Fibroblast of villous mesenchyme (primary cell): ENCODE results near the gene POLR2I. TPM values are rescaled to one million over a fixed set of nuclear protein-coding genes. Genes with fewer than 3 reads are reported as not detected.

Source experiments
- DNase-seq: peaks from one replicate; pipeline ENCODE4 v3.0.0-alpha.2; 2010; ENCODE audit warnings: low read depth
- H3K4me3 ChIP-seq: 2 replicates; pipeline ENCODE4 v1.5.1; 2011; ENCODE audit warnings: low read depth, mild to moderate bottlenecking, low read length
- CTCF ChIP-seq: IDR thresholded peaks from 2 replicates; pipeline ENCODE4 v1.5.1; 2012; ENCODE audit warnings: low read depth, mild to moderate bottlenecking, low read length; ENCODE audit not compliant: insufficient read depth
- total RNA-seq: library from RNA; depleted of rRNA; stranded (reverse); fragments of >200 nt; gene quantifications from 2 replicates; pipeline ENCODE4 v1.2.3, GENCODE V29; 2012

The POLR2I gene
- total RNA-seq, 1 donor: 26.8 TPM

GRCh38 chr19:36151144-36152018 is 36.7 kb upstream of the POLR2I start:
- peak; percentile 24 for DNase-seq
- no peak for TF ChIP-seq CTCF
- peak overlapping the region; percentile 64 for H3K4me3 ChIP-seq

DNA sequence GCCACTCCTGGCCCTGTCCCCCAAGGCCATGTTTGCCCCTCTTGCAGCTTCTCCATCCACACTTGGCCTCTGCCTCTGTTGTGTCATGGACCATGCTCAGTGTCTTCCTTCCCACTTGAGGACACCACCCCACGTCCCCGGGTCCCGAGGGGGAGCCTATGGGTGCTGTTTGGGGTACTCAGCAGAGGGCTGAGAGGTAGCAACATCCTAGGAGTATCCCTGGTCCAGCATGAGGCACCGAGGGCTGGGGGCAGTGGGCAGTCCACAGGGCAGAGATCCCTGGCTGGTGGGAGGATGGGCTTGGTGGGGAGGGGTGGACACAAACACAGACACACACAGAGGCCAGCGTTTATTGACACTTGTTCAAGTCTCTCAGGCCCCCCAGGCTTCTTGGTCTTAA is 35.9 kb upstream of the POLR2I start:
- no peak overlapping the region for H3K4me3 ChIP-seq
- no peak for TF ChIP-seq CTCF
- no peak for DNase-seq

GRCh38 chr19:36149673-36150406 is 35.2 kb upstream of the POLR2I start:
- H3K4me3 ChIP-seq: no peak overlapping the region
- TF ChIP-seq CTCF: no peak

GRCh38 chr19:36144624-36145023 is 29.9 kb upstream of the POLR2I start:
- TF ChIP-seq CTCF: no peak
- no peak for DNase-seq
- H3K4me3 ChIP-seq: no peak overlapping the region

More at GRCh38 chr19:36149673-36150406, 35.2 kb upstream of the POLR2I start:
- no peak for DNase-seq

GRCh38 chr19:36142496-36142895 is 27.8 kb upstream of the POLR2I start:
- H3K4me3 ChIP-seq: no peak overlapping the region
- no peak for DNase-seq

DNA sequence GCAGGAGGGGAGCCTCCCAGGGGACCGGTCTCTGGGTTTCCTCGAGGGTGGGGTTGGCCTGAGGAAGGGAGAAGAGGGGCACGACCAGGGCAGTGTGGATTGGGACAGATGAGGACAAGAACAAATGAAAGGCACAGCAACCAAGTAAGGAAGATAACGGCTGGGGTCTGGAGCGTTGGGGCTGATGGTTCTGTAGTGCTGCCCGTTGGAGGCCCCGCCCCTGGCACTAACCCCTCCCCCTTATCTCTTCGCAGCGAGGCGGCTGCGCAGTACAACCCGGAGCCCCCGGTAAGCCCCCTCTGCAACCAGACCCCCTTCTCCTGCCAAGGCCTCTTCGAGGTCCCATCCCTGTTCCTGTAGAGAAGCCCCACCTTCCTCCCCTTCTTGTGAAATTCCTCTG is 27.4 kb upstream of the POLR2I start:
- H3K4me3 ChIP-seq: no peak overlapping the region
- no peak for TF ChIP-seq CTCF

More at GRCh38 chr19:36142496-36142895, 27.8 kb upstream of the POLR2I start:
- no peak for TF ChIP-seq CTCF

More for the DNA sequence above, 27.4 kb upstream of the POLR2I start:
- DNase-seq: no peak
